ENCODE data around the gene ECT2.
"Not testable (repeated sequence)": the region's sequence is repeated elsewhere in the genome, so short reads cannot be mapped to it uniquely, and the experiment has no call there.

ECT2 gene

DNA sequence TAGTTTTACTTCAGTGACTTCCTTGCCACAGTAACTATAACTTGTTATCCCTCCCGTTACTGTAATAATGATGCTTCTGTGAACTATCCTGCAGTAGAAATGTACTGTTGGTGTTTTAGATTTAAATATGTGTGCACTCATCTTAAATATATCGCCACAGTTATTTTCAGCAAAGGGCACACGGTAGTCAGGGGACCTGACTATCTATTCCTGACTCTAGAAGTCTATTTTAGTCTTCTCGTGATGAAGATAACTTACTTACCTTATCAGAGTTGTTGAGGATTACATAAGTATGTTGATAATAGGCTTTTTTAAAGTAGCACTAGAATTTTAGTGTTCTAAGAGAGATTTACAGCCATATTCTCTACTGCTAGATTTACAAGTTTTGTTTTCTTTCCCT is 65.3 kb downstream of the ECT2 start:
- no peak for DNase-seq

DNA sequence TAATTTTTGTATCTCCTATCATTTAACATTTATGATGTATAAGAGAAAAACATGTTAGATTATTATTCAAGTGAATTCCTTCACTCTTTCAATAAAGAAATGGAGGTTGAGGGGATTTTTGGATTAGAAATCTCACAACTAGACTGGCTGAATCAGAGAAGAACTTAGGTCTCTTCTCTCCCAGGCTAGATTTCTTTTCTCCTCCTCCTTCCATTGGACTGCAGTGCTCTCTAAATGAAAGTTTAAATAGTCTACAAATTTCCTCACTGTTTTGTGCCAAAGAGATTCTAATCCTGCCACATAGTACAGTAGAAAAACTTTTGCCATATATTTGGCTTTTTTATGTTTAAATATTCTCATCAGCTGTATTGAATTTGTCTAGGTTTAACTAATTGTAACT is 65.8 kb downstream of the ECT2 start:
- DNase-seq, result no peak

DNA sequence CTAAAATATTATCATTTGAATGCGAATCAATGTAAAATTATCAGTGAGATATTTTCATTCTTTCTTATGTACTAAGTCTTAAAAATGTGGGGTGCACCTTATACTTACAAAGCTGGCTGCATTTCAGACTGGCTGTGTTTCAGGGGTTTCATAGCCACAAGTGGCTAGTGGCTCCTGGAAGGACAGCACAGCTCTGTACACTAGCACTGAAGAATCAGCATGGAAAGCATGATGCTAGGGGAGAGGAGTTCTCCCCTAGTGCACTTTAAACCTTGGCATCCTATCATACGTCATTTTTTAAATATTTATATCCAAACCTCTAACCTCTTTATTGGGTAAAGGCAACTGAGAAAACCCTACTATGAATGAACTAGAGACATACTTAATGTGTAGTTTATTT is 66.4 kb downstream of the ECT2 start:
- DNase-seq, result no peak

DNA sequence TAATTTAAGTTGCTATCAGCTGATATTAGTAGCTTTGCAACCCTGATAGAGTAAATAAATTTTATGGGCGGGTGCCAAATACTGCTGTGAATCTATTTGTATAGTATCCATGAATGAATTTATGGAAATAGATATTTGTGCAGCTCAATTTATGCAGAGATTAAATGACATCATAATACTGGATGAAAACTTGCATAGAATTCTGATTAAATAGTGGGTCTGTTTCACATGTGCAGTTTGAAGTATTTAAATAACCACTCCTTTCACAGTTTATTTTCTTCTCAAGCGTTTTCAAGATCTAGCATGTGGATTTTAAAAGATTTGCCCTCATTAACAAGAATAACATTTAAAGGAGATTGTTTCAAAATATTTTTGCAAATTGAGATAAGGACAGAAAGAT is 70.0 kb downstream of the ECT2 start:
- DNase-seq, result no peak

DNA sequence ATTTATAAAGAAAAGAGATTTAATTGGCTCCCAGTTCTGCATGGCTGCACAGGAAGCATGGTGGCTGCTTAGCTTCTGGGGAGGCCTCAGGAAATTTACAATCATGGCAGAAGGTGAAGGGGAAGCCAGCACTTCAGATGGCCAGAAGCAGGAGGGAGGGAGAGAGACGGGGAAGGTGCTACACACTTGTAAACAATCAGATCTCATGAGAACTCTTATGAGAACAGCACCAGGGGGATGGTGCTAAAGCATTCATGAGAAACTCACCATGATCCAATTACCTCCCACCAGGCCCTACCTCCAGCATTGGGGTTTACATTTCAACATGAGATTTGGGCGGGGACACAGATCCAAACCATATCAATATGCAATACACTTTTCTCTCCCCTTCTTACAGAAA is 73.7 kb downstream of the ECT2 start:
- DNase-seq, result peak; percentile 42

DNA sequence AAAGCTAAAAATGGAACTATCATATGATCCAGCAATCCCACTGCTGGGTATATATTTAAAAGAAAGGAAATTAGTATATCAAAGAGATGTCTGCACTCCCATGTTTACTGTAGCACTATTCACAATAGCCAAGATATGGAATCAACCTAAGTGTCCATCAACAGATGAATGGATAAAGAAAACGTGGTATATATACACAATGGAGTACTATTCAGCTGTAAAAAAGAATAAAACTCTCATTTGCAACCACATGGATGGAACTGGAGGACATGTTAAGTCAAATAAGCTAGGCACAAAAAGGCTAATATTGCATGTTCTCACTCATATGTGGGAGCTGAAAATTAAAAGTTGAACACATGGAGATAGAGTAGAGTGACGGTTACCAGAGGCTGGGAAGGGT is 76.7 kb downstream of the ECT2 start:
- DNase-seq, result not testable (repeated sequence)

DNA sequence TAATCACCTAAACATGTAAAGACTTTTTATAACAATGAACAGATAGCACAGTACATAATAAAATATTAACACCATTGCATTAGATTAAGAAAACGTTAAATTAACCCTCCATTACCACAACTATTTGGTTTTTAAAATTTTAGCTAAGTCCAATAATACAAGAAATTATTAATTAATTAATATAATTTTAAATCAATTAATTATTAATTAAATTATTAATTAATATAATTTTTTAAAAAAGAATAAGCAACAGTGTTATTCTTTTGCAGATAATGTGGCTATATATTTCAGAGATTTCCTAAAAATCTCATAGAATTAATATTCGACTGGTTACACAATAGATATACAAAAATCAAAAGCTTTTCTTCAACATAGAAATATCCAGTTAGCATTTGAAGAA is 82.5 kb downstream of the ECT2 start:
- no peak for DNase-seq

DNA sequence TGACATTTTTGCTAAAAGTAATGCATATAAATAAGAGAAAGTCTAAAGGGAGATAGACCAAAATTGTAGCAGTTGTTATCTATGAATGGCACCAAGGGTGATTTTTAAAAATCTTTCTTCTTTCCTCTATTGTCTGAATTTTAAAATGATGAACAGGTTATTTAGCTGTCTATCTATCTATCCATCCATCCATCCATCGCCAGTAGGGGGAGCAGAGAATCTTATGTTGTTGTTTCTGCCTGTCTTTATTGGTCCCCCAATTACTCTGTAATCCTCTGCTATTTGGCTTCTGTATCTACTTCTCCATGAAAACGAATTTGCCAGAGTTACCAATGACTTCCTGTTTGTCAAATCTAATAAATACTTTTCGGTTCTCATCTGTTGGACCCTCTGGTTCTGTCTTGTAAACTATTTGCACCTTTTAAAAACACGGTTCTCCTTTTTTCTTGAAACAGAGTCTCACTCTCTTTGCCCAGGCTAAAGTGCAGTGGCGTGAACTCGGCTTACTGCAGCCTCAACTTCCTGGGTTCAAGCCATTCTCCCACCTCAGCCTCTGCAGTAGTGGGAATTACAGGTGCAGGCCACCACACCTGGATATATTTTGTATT is 86.0 kb downstream of the ECT2 start:
- DNase-seq, result peak; percentile 41

DNA sequence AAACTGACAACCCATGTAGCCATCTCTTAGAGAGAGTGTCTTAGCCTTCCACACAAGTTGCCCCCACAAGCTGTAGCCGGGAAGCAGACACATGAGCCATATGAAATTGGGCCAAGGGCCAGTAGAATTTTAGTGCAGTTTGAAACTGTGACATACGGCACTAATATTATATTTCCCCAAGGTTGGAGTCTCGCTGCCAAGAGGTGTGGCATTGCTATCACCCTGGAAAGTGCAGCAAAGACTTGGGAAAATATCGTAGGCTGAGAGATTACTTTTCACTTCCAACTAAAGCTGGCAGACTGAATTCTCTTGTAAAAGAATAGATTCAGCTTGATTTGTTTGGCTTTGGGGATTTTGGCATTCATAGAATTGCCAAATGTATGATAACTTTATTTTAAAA is 89.2 kb downstream of the ECT2 start:
- DNase-seq, result peak; percentile 87

DNA sequence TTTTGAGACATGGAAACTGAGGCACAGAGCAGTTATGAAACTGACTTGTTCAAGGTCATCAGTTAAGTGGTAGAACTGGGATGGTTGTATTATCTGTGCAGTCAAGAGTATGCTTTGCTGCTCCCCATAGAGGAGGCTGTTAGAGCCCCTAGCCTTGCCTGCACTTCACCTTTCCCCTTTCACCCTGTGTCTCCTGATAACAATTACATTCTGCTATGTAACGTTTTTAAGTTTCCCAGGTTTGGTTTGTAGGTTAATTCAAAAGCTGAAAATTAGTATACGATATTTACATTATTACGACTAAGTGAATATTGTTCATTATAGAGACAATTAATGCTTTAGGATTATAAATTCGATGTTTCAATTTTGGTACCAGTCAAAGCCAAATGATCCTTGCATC is 89.9 kb downstream of the ECT2 start:
- DNase-seq, result no peak

DNA sequence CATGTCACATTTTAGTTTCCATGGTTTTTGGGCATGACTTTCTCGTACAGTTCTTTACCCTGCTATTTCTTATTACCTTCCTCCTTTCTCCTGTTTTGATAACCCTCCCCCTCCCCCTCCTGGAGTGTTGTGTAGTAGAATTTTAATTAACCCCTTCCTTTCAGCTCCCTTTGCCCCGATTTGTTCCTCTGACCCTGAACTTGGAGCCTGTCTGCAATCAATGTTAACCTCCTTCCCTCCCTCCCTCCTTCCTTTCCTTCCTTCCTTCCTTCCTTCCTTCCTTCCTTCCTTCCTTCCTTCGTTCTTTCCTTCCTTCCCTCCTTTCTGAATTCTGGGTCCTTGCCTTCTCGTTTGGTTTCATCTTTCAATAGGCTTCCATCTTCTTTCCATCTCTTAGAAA is 90.4 kb downstream of the ECT2 start:
- DNase-seq, result no peak

DNA sequence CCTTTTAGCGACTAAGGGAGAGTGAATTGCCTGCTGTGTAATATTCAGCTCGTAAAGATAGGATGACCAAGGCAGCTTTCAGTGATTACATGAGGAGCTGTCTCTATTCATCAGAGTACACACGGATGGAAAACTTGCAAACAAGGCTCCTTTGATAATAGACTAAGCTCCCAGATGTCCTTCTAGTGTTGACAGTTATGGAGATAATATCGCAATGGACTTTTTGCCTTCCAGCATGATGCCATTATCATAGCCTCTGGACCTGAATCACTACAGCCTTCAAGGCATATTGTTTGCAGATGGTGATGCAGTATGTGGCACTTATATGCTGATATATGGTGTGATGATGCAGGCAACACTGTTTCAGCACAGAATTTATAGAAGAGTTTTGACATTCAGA is 93.9 kb downstream of the ECT2 start:
- no peak for DNase-seq

DNA sequence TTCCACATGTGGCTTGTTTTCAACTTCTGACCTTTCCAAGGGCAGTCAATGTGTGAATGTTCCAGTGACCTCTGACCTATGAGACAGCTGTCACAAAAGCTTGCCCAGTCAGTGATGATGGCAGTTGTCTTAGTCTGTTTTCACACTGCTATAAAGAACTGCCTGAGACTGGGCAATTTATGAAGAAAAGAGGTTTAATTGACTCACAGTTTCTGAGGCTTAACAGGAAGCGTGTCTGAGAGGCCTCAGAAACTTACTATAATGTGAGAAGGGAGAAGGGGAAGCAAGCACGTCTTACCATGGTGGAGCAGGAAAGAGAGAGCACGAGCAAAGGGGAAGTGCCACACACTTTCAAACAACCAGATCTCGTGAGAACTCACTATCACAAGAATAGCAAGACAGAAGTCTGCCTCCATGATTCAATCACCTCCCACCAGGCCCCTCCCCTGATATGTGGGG is 95.6 kb downstream of the ECT2 start:
- DNase-seq, result no peak

DNA sequence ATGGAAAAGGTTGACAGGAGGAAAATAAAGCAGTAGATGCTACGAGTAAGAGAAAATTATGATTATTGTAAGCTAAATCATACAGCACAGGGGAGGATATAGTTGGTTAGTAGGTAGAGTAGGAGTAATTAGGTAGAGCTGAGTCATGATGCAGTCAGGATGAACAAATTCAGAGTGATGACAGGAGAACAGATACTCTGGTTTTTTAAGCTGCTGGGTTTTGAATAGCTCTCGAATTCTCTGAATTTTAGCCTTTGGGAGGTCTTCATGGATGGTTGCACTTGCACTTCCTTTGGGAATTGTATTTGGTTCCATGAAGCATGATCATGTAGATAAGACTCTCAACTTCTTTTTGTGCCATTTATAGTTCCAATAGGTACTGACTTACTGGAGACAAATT is 96.2 kb downstream of the ECT2 start:
- peak; percentile 75 for DNase-seq

DNA sequence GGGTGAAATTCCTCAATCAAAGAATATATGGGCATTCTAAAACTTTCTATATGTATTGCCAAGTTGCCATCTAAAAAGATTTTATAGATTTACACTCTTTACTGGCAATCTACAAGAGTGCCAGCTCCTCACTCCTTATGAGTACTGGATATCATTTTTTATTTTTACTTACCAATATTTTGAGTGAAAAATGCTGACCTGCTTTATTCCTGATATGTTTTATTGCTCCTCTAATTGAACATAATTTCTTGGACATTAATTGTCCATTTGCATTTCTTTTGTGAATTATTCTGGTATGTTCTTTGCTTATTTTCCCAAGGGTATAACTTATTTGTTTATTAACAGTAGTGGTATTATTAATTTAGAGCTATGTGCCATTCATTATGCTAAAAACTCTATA is 96.8 kb downstream of the ECT2 start:
- DNase-seq, result no peak

DNA sequence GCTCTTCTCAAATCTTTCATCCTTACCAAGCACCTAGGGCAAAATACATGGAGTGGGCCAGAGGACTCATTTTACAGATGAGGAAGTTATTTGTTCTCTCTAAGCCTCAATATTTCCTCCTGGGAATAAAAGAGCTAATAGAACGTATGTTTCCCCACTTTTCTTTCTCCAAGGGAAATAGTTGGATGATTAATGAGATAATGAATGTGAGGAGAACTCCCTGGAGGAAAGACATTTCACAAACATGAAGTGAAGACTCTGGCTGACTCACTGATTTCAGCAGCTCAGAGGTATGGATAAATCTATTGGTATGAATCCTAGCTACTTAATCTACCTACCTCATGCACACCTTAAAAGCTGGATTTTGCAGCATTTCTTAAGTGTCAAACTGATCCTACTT is 98.4 kb downstream of the ECT2 start:
- DNase-seq, result peak; percentile 44

DNA sequence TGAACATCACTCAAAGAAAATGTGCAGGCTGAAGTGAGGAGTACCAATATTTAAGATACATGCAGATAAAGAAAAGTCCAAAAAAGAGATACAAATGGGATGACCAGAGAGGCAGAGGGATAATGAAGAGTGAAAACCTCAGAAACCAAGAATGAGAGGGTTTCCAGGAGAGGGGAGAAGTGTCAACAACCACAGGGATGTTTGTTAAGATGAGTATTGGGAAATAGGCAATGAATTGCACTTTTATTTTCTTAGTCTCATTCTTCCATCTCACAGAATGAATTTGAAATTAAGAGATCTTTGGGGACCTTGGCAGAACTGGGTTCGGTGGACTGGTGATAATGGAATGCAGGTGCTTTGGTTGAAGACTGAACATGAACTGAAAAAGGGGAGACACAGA is 102.5 kb downstream of the ECT2 start:
- no peak for DNase-seq

DNA sequence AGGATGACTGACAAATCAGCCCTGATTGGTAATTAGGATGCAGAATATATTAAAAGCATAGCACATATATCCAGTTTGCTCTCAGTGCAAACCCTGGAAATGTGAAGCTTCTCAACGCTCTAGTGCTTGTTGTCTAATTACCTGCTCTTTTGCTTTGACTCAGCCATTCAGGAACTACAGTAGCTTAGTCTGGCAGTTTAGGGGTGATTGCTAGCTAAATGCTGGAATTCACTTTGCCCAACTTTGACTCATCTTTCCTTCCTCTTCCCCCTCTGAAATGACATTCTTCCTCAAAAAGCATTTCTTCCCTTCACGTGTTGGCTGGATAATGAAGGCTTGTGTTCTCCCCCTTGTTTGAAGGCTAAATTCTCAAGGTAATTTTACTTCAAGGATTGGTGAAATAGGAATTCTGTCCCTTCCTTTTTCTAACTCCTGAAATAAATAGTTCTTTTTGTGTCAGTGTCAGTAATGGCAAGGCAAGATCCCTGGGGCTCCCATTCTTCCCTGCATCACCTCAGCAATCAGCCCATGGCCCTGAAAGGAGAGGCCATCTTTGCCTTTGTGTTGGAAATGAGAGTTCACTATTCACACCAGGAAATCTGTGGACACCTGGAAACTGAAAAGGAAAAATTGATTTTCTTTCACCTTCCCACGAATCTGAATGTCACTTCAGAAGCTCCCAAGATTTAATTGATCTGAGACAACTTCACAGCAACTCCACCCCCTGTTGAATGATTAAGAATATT is 103.6 kb downstream of the ECT2 start:
- no peak for DNase-seq

DNA sequence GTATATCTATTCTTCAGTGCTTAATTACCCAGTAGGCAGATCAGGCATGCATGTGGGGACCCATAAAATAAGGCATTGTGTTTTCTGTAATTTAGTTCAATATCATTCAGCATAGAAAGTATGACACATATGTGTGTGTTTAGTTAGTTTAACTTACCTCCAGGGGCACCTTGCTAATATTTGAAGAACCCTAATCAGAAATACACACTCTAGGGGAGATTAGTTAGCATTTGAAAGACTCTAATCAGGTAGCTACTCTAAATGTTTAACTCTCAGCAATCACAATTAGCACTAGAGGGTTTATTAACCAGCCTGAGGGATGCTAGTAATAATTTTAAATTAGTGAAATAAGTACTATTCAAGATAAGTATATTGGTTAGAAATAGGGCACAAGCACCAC is 104.5 kb downstream of the ECT2 start:
- no peak for DNase-seq

DNA sequence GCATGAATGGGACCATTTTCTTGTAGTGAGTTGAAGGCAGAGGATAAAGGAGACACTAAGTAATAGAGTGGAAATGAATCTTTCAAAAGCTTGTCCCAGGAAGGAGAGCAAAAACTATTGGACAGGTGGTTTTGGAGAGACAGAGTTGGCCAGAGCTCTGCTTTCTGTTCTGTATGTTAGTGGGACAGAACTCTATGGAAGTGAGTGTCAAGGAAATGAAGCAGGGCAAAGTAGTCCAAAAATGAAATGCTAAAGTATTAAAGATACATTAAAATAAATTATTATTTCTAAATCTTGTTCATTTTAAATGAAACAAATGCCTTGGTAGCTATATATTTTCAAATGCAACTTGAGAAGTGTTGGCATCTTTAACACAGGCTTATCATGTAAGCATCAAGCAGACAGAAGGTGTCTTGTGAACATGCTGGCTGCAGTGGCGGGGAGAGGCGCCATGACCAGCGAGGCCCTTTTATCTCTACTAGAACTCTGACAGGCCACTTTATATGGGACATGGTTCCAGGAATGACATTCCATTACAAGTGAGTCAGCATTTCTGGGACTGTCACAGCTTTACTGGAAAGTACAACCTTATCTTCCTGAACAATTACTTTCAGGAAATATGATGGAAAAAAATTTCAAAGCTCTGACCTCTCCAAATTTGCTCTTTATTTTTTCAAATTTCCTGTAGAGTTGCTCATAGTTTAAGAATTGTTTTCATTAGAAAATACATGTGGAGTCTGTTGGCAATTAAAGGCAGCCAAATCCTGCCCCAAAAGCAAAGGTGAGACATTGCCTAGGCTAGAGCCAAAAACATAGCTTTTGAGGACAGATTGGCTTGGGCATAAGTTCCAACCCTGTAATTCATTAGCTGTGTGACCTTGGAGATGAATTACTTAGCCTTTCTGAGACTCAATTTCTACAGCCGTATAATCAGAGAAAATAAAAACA is 106.5 kb downstream of the ECT2 start:
- no peak for DNase-seq

DNA sequence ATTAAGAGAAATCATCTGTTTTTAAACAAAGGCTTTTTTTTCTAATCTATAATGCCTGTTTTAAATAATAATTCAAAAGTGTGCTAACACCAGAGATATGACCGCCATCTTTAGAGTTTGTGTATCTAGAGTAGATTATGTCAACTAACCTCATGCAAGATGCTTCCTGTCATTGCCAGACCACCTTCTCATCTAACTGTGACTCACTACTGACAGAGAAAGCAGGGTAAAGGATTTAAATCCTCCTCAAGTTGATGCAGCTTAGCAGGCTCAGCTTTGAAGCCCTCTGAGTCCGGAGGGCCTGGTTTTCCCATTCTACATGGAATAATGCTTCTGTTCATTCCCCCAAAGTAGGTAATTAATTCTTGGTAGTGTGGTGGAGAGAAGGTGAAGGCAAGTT is 108.5 kb downstream of the ECT2 start:
- DNase-seq, result no peak

DNA sequence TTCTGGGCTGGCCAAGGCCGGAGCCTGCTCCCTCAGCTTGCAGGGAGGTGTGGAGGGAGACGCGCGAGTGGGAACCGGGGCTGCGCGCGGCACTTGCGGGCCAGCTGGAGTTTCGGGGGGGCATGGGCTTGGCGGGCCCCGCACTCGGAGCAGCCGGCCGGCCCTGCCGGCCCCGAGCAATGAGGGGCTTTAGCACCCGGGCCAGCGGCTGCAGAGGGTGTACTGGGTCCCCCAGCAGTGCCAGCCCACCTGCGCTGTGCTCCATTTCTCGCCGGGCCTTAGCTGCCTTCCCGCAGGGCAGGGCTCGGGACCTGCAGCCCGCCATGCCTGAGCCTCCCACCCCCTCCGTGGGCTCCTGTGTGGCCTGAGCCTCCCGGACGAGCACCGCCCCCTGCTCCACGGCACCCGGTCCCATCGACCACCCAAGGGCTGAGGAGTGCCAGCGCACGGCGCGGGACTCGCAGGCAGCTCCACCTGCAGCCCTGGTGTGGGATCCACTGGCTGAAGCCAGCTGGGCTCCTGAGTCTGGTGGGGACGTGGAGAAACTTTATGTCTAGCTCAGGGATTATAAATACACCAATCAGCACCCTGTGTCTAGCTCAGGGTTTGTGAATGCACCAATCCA is 116.3 kb downstream of the ECT2 start:
- DNase-seq, result not testable (repeated sequence)

DNA sequence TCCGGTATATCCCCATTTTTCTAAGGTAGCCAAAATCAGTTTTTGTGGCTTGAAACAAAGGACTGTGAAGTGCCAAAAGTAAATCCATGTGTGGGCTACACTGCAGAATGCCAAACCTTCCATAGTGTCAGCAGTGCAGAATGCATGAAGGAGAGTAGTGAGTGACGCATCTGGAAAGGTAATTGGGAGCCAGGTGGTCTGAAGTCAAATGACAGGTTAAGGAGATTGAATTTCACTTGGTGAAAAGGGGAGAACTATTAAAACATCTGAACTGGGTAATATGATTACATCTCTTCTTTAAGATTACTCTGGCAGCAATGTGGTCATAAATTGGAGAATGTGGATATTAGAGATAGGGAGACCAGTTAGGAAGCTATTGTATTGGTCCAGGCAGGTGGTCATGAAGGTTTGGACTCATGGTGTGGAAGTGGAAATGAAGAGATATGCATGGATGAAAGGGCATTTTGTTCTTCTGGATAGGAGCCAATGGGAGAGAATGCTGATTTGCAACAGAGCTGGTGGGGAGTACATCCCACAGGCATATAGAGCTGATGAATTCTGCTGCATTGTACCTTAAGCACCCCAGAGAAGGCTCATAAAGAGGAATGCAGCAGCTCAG is 118.2 kb downstream of the ECT2 start:
- peak; percentile 99 for DNase-seq
